HG02571 (cell line): ENCODE results near the gene C8A.
A peak's percentile ranks its signal among the peaks of the same experiment; 100 is the strongest.

Source experiments
- ATAC-seq: cut with Tn5 transposase; IDR thresholded peaks from one replicate; pipeline ENCODE4 v1.9.1; 2021; ENCODE audit warnings: mild to moderate bottlenecking, moderate library complexity; ENCODE audit not compliant: unreplicated experiment

Gene C8A

GRCh38 chr1:56854521-56855099 lies at the start of gene C8A:
C8A (plus strand) TSS chr1:56854797; CDS start chr1:56854902, 105 bp downstream.
- ATAC-seq, result no peak

GRCh38 chr1:56806804-56807203 lies 47.8 kb upstream of the C8A start:
- ATAC-seq, result no peak

- ATAC-seq, result no peak
Observed at GRCh38 chr1:56808410-56808809, 46.2 kb upstream of the C8A start.

GRCh38 chr1:56811331-56811730 lies 43.3 kb upstream of the C8A start:
- no peak for ATAC-seq

- ATAC-seq, result no peak
Observed at GRCh38 chr1:56814205-56814604, 40.4 kb upstream of the C8A start.

GRCh38 chr1:56816264-56816663 lies 38.3 kb upstream of the C8A start:
- peak; percentile 40 for ATAC-seq

GRCh38 chr1:56816909-56817308 lies 37.7 kb upstream of the C8A start:
- peak; percentile 70 for ATAC-seq

GRCh38 chr1:56817716-56818463 lies 36.7 kb upstream of the C8A start:
- no peak for ATAC-seq

- ATAC-seq, result no peak
Observed at GRCh38 chr1:56819387-56819899, 35.2 kb upstream of the C8A start, which contains the start of gene FYB2. FYB2 (minus strand) TSS chr1:56819404; CDS start chr1:56819290, 114 bp downstream.

- ATAC-seq, result peak; percentile 50
Observed at GRCh38 chr1:56820755-56821461, 33.7 kb upstream of the C8A start.

GRCh38 chr1:56821462-56821797 lies 33.2 kb upstream of the C8A start:
- no peak for ATAC-seq

- no peak for ATAC-seq
Observed at GRCh38 chr1:56824271-56824670, 30.3 kb upstream of the C8A start.

GRCh38 chr1:56824938-56825337 lies 29.7 kb upstream of the C8A start:
- no peak for ATAC-seq

GRCh38 chr1:56825436-56825835 lies 29.2 kb upstream of the C8A start:
- no peak for ATAC-seq

GRCh38 chr1:56827711-56828110 lies 26.9 kb upstream of the C8A start:
- no peak for ATAC-seq

- no peak for ATAC-seq
Observed at GRCh38 chr1:56830052-56830451, 24.5 kb upstream of the C8A start.

GRCh38 chr1:56831871-56832693 lies 22.5 kb upstream of the C8A start:
- ATAC-seq, result no peak

GRCh38 chr1:56833088-56833487 lies 21.5 kb upstream of the C8A start:
- ATAC-seq, result no peak

GRCh38 chr1:56834137-56834900 lies 20.3 kb upstream of the C8A start:
- no peak for ATAC-seq

- ATAC-seq, result no peak
Observed at GRCh38 chr1:56835657-56836056, 18.9 kb upstream of the C8A start.
